Activated T-helper 9 cell treated with anti-CD3 and anti-CD28 coated beads, Interleukin-2, amount 50 U/mL, for 16 hours (primary cell): ENCODE data around the gene PSMD11.
A peak's percentile ranks its signal among the peaks of the same experiment; 100 is the strongest.

Source experiments
- DNase-seq: peaks from one replicate; pipeline ENCODE4 v3.0.0-alpha.2; 2020; ENCODE audit warnings: low read depth

Gene PSMD11

GRCh38 chr17:32467949-32468348 lies 23.6 kb downstream of the PSMD11 start:
- DNase-seq, result no peak

GRCh38 chr17:32470405-32471167 lies 26.3 kb downstream of the PSMD11 start:
- DNase-seq, result no peak

GRCh38 chr17:32471652-32472051 lies 27.3 kb downstream of the PSMD11 start:
- DNase-seq, result no peak

- DNase-seq, result no peak
Observed at GRCh38 chr17:32475258-32475657, 30.9 kb downstream of the PSMD11 start.

GRCh38 chr17:32477220-32477619 lies 32.9 kb downstream of the PSMD11 start:
- no peak for DNase-seq

- no peak for DNase-seq
Observed at GRCh38 chr17:32479074-32479617, 34.8 kb downstream of the PSMD11 start.

- no peak for DNase-seq
Observed at GRCh38 chr17:32481193-32481592, 36.9 kb downstream of the PSMD11 start.

GRCh38 chr17:32482568-32483320 lies 38.4 kb downstream of the PSMD11 start:
- no peak for DNase-seq

- no peak for DNase-seq
Observed at GRCh38 chr17:32483451-32484019, 39.2 kb downstream of the PSMD11 start.

- no peak for DNase-seq
Observed at GRCh38 chr17:32484041-32484461, 39.7 kb downstream of the PSMD11 start.

- no peak for DNase-seq
Observed at GRCh38 chr17:32484628-32485027, 40.3 kb downstream of the PSMD11 start.

- DNase-seq, result no peak
Observed at GRCh38 chr17:32485261-32486110, 41.2 kb downstream of the PSMD11 start.

- DNase-seq, result peak; percentile 53
Observed at GRCh38 chr17:32486111-32486700, 41.9 kb downstream of the PSMD11 start.

GRCh38 chr17:32486701-32487472 lies 42.6 kb downstream of the PSMD11 start, which contains the start of gene CDK5R1:
TSS of gene CDK5R1 (plus strand) at chr17:32486993. CDS start at chr17:32487621, 628 bp downstream.
- peak; percentile 56 for DNase-seq

GRCh38 chr17:32487473-32488176 lies 43.3 kb downstream of the PSMD11 start:
- DNase-seq, result no peak

GRCh38 chr17:32488177-32488542 lies 43.9 kb downstream of the PSMD11 start:
- DNase-seq, result no peak

- DNase-seq, result no peak
Observed at GRCh38 chr17:32488604-32489180, 44.4 kb downstream of the PSMD11 start.

- no peak for DNase-seq
Observed at GRCh38 chr17:32489320-32490100, 45.2 kb downstream of the PSMD11 start.

- DNase-seq, result no peak
Observed at GRCh38 chr17:32490101-32490482, 45.8 kb downstream of the PSMD11 start.
